ENCODE results near the gene BTG4.

Gene BTG4

GRCh38 chr11:111479666-111480065 lies 32.5 kb downstream of the BTG4 start:
- no peak for DNase-seq

DNA sequence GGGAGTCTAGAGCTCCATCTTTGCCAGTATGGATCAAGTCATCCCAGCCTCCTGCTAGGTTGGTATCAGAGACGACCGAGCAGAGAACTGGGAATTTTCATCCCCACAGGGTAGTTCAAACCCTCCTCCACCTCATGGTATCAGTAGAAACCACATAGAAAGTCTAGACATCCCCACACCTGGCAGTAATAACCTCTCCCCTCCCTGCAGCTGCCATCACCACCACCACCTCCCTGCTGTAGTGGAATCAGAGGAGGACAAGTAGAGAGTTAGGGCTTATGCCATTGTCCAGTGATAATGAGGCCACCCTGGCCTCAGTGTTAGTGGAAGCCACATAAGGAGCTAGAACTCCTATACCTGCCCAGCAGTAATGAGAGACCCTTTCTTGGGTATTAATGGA lies 34.3 kb downstream of the BTG4 start:
- no peak for DNase-seq

DNA sequence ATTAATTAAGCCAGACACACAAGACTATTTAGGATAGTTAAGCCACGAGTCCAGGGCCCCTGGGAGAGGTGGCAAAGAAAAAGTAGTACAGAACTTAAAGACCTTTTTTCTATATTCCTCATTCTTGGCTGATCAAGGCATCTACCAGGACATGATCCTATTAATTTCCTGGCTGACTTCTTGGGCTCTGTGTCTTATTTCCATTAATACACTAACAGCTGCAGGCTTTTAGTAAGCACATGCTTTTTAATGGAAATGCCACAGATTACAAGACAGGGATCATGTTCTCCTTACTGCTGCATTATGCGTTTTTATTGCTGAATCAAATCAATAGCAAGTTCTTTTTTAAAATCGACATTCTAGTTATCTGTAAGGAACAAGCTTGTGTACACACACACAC lies 35.2 kb downstream of the BTG4 start:
- no peak for DNase-seq

GRCh38 chr11:111476366-111476765 lies 35.8 kb downstream of the BTG4 start:
- DNase-seq: no peak

- no peak for DNase-seq
Observed at GRCh38 chr11:111474432-111474831, 37.8 kb downstream of the BTG4 start.

DNA sequence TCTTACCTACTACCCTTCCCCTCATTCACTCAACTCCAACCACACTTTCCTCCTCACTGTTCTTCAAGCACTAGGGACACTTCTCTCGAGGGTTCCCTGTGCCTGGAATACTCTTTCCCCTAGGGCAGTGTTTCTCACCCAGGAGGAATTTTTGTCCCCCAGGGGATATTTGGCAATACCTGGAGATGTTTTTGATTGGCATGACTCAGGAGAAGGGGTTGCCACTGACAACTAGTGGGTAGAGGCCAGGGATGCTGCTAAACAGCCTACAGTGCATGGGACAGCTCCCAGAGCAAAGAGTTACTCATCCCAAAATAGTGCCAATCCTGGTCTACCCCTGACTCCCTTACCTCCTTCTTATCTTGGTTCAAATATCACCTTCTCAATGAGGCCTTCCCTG lies 40.0 kb downstream of the BTG4 start:
- no peak for DNase-seq

GRCh38 chr11:111469200-111469599 lies 43.0 kb downstream of the BTG4 start:
- DNase-seq: no peak

DNA sequence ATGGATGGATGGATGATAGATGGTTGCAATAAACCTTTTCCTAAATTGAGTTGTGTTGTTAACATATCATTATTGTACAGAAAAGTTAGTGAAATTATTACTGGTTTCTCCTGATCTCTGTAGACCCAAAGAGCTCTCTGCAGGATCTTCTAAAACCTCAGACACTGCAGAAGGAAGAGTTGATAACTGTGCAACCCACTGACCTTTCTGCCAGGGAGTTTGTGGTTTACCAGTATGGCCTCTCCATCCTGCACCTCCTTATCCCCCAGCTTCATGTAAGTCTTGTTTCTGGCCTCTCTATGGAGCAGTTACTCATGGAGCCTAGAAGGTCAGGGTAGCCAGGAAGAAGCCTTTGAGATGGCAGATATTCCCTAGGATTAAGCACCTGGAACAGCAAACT lies 45.6 kb downstream of the BTG4 start:
- no peak for DNase-seq

DNA sequence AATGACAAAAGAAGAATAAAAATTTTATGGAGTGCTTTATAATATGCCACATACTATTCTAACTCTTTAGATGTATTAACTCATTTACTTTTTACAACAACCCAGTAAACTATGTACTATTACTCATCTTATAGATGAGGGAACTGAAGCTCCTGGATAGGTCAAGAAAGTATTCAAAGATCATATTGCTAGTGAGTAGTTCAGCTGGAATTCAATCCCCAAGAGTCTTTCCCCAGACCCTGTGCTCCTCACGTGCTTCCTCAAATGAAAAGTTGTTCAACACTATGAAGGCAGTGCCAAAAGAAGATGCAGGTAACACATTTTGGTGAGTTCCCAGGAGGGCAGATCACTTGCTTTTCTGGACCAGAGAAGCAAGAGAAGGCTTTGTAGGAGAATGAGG lies 46.8 kb downstream of the BTG4 start:
- no peak for DNase-seq

- no peak for DNase-seq
Observed at GRCh38 chr11:111463276-111463675, 48.9 kb downstream of the BTG4 start.

GRCh38 chr11:111462329-111462728 lies 49.9 kb downstream of the BTG4 start:
- DNase-seq: no peak

GRCh38 chr11:111461460-111462235 lies 50.5 kb downstream of the BTG4 start:
- DNase-seq: no peak

- DNase-seq: no peak
Observed at GRCh38 chr11:111460856-111461255, 51.3 kb downstream of the BTG4 start.

DNA sequence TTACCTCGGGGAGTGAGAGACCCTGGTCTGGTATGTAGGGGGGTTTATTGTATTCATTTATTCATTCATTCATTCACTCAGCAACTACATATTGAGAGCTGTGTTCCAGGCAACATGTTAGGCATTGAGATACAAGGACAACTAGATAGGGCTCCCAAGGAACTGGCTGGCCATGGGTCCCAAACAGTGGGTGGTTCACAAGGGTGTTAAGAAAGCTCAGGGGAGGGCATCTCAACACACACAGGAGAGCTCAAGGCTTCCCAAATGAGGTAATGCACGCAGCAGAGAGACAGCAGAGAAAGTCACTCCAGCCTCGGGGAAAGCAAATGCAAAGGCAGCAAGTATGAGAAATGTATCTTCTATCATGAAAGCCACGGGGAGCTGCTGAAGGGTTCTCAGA lies 51.8 kb downstream of the BTG4 start:
- DNase-seq: no peak

GRCh38 chr11:111459506-111460270 lies 52.5 kb downstream of the BTG4 start:
- no peak for DNase-seq

DNA sequence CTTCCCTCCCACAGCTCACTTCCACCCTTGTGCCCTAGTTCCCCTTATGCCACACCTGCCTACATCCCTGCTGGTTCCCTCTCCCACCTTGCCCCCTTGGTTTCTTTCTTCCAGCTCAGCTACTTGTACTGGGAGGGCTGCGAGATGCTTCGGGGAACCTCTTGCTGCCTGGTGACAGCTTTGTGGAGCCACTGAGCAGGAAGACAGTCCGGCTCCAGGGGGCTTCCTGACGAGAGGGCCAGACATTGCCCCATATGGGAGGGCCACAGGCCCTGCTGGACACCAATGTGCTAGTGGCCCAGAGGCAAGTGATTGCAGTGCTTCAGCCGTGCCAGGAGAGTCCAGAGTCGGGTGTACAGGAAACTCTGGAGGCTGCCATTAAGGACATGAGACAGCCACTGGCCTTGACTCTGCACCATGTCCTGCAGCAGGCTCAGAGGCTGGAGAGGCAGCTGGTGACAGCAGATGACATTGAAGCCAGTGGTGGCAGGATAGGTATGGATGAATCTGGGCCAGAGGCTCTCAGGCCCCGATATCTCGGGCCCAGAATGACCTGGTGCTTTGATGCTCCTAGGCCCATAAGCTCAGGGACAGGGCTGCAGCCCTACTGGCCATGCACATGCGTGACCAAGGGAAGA lies 54.3 kb downstream of the BTG4 start:
- DNase-seq: no peak

- DNase-seq: no peak
Observed at GRCh38 chr11:111456859-111457730, 55.1 kb downstream of the BTG4 start.

GRCh38 chr11:111456086-111456858 lies 55.9 kb downstream of the BTG4 start:
- DNase-seq: no peak

DNA sequence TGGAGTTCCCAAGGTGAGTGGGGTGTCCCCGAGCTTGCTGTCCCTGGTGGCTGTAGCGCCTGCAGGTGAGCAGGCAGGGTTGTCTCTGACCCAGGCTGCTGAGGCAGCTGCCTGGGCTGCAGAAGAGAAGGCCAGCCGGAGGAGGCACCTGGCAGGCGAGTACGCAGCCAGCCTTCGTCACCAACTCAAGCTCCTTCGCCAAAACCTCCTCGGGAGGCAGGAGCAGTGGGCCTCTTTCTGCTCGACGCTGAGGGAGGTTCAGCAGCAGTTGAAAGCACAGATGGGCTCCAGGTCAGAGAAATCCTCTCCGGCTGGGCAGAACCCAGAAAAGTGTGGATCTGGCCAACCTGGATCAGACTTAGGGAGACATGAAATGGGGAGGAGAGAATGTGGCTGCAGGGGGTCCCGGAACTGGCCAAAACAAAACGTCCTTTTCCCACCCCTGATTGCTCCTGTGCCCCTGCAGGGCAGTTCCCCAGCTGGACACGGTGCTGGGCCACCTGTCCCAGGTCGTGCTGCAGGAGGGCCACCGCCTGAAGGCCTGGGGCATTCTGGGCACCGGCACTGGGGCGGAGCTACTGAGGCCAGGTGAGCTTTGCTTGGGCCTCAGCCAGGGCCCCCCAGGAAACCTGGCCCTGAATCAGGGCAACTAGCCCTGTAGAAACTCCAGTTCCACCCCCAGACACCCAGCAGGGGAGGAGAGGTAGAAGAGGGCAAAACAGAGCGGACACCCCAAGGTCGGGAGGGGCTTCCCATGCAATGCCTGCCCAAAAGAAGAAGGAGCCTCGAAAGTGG lies 56.7 kb downstream of the BTG4 start:
- peak; percentile 58 for DNase-seq

GRCh38 chr11:111454561-111455192 lies 57.5 kb downstream of the BTG4 start:
- peak; percentile 68 for DNase-seq
